Measurements from ENCODE around the gene HSPA1A.

HSPA1A gene

GRCh38 chr6:31815025-31815838 is at the start of gene HSPA1A, which contains the start of gene HSPA1L:
Gene HSPA1A, plus strand, starts transcription at chr6:31815543. Its CDS starts 214 bp downstream, at chr6:31815757.
Gene HSPA1L, minus strand, starts transcription at chr6:31815283. Its CDS starts 3,311 bp downstream, at chr6:31811972.
- peaks cover 38% of the 10 kb centered on the region for H3K4me1 Mint-ChIP-seq (ENCODE audit: low read depth)
- H3K27ac Mint-ChIP-seq, result peak within 1 kb of the TSS; percentile 89
- H3K27me3 Mint-ChIP-seq, result no peaks in the 10 kb centered on the region
- H3K9me3 Mint-ChIP-seq (ENCODE audit: low read depth), result no peaks in the 10 kb centered on the region
- H3K4me3 Mint-ChIP-seq, result peak within 1 kb of the TSS; percentile 91
- peaks cover 2% of the 10 kb centered on the region for H3K36me3 Mint-ChIP-seq

GRCh38 chr6:31765559-31765909 is 49.8 kb upstream of the HSPA1A start:
- H3K27ac Mint-ChIP-seq, result no peak overlapping the region
- H3K4me3 Mint-ChIP-seq, result no peak overlapping the region
- H3K36me3 Mint-ChIP-seq, result peaks cover 16% of the 10 kb centered on the region
- no peaks in the 10 kb centered on the region for H3K9me3 Mint-ChIP-seq (ENCODE audit: low read depth)
- no peaks in the 10 kb centered on the region for H3K27me3 Mint-ChIP-seq
- peaks cover 7% of the 10 kb centered on the region for H3K4me1 Mint-ChIP-seq (ENCODE audit: low read depth)

- H3K27ac Mint-ChIP-seq, result no peak overlapping the region
- H3K4me1 Mint-ChIP-seq (ENCODE audit: low read depth), result peaks cover 11% of the 10 kb centered on the region
- H3K36me3 Mint-ChIP-seq, result peaks cover 13% of the 10 kb centered on the region
- no peaks in the 10 kb centered on the region for H3K9me3 Mint-ChIP-seq (ENCODE audit: low read depth)
- H3K27me3 Mint-ChIP-seq, result no peaks in the 10 kb centered on the region
- H3K4me3 Mint-ChIP-seq, result no peak overlapping the region
These were observed 49.2 kb upstream of the HSPA1A start for GRCh38 chr6:31765910-31766794.

- H3K9me3 Mint-ChIP-seq (ENCODE audit: low read depth), result no peaks in the 10 kb centered on the region
- H3K27ac Mint-ChIP-seq, result no peak overlapping the region
- no peak overlapping the region for H3K4me3 Mint-ChIP-seq
- no peaks in the 10 kb centered on the region for H3K27me3 Mint-ChIP-seq
- peaks cover 18% of the 10 kb centered on the region for H3K4me1 Mint-ChIP-seq (ENCODE audit: low read depth)
- peaks cover 8% of the 10 kb centered on the region for H3K36me3 Mint-ChIP-seq
These were observed 48.2 kb upstream of the HSPA1A start for GRCh38 chr6:31767096-31767645.

GRCh38 chr6:31768363-31769257 is 46.7 kb upstream of the HSPA1A start:
- no peaks in the 10 kb centered on the region for H3K27me3 Mint-ChIP-seq
- H3K4me3 Mint-ChIP-seq, result no peak overlapping the region
- H3K9me3 Mint-ChIP-seq (ENCODE audit: low read depth), result no peaks in the 10 kb centered on the region
- H3K36me3 Mint-ChIP-seq, result peaks cover 2% of the 10 kb centered on the region
- H3K4me1 Mint-ChIP-seq (ENCODE audit: low read depth), result peaks cover 27% of the 10 kb centered on the region
- no peak overlapping the region for H3K27ac Mint-ChIP-seq

- Mint-ChIP-seq H3K4me1 (ENCODE audit: low read depth) (peaks cover 27% of the 10 kb centered on the region), H3K4me3 (no peak overlapping the region), H3K9me3 (ENCODE audit: low read depth) (no peaks in the 10 kb centered on the region), H3K27me3 (no peaks in the 10 kb centered on the region), H3K27ac (no peak overlapping the region), H3K36me3 (no peaks in the 10 kb centered on the region)
These were observed 45.5 kb upstream of the HSPA1A start for GRCh38 chr6:31769684-31770371.

- Mint-ChIP-seq H3K4me1 (ENCODE audit: low read depth) (peaks cover 32% of the 10 kb centered on the region), H3K36me3 (no peaks in the 10 kb centered on the region), H3K4me3 (no peak overlapping the region), H3K27ac (no peak overlapping the region), H3K27me3 (no peaks in the 10 kb centered on the region), H3K9me3 (ENCODE audit: low read depth) (no peaks in the 10 kb centered on the region)
These were observed 44.5 kb upstream of the HSPA1A start for GRCh38 chr6:31770860-31771259.

- H3K27ac Mint-ChIP-seq, result peak overlapping the region; percentile 76
- no peaks in the 10 kb centered on the region for H3K9me3 Mint-ChIP-seq (ENCODE audit: low read depth)
- H3K36me3 Mint-ChIP-seq, result no peaks in the 10 kb centered on the region
- H3K4me1 Mint-ChIP-seq (ENCODE audit: low read depth), result peaks cover 37% of the 10 kb centered on the region
- peak overlapping the region; percentile 63 for H3K4me3 Mint-ChIP-seq
- no peaks in the 10 kb centered on the region for H3K27me3 Mint-ChIP-seq
These were observed 43.4 kb upstream of the HSPA1A start for GRCh38 chr6:31771992-31772358.

- Mint-ChIP-seq H3K4me3 (no peak overlapping the region), H3K9me3 (ENCODE audit: low read depth) (no peaks in the 10 kb centered on the region), H3K4me1 (ENCODE audit: low read depth) (peaks cover 39% of the 10 kb centered on the region), H3K36me3 (no peaks in the 10 kb centered on the region), H3K27ac (no peak overlapping the region), H3K27me3 (no peaks in the 10 kb centered on the region)
These were observed 40.2 kb upstream of the HSPA1A start for GRCh38 chr6:31775184-31775583.

GRCh38 chr6:31775633-31776484 is 39.5 kb upstream of the HSPA1A start:
- H3K4me1 Mint-ChIP-seq (ENCODE audit: low read depth), result peaks cover 38% of the 10 kb centered on the region
- peaks cover 2% of the 10 kb centered on the region for H3K36me3 Mint-ChIP-seq
- H3K27ac Mint-ChIP-seq, result peak overlapping the region; percentile 46
- H3K9me3 Mint-ChIP-seq (ENCODE audit: low read depth), result no peaks in the 10 kb centered on the region
- peak overlapping the region; percentile 27 for H3K4me3 Mint-ChIP-seq
- H3K27me3 Mint-ChIP-seq, result no peaks in the 10 kb centered on the region

GRCh38 chr6:31776485-31776988 is 38.8 kb upstream of the HSPA1A start:
- H3K27ac Mint-ChIP-seq, result no peak overlapping the region
- peaks cover 4% of the 10 kb centered on the region for H3K36me3 Mint-ChIP-seq
- peak overlapping the region; percentile 27 for H3K4me3 Mint-ChIP-seq
- H3K4me1 Mint-ChIP-seq (ENCODE audit: low read depth), result peaks cover 31% of the 10 kb centered on the region
- no peaks in the 10 kb centered on the region for H3K27me3 Mint-ChIP-seq
- H3K9me3 Mint-ChIP-seq (ENCODE audit: low read depth), result no peaks in the 10 kb centered on the region

GRCh38 chr6:31776989-31777666 is 38.2 kb upstream of the HSPA1A start, which contains the start of gene VWA7:
Gene VWA7, minus strand, starts transcription at chr6:31777328. Its CDS starts 549 bp downstream, at chr6:31776779.
- Mint-ChIP-seq H3K9me3 (ENCODE audit: low read depth) (no peaks in the 10 kb centered on the region), H3K27me3 (no peaks in the 10 kb centered on the region), H3K36me3 (peaks cover 4% of the 10 kb centered on the region), H3K4me1 (ENCODE audit: low read depth) (peaks cover 29% of the 10 kb centered on the region), H3K27ac (peak within 1 kb of the TSS; percentile 10), H3K4me3 (peak within 1 kb of the TSS; percentile 27)

Data from activated naive CD8-positive, alpha-beta T cell (primary cell).